ENCODE results near the gene ACR.

Gene ACR

DNA sequence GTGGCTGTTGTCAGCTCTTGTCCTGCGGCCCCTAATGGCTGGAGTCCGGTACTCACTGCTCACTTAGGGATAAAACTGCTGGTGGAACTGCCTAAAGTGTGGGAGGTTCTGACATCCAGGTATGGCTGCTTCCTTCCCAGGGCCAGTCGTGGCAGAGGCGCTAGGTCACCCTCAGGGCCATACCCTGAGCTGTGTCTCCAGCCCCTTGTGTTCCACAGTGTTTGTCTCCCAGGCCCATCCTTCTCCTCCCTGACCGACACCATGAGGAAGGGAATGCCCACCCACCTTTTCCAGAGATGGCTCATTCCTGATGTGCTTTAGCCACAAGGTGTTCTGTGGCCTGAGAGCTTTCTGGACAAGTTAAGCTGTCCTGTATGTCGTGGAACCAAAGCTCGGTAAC is 12.4 kb upstream of the ACR start:
- Histone ChIP-seq H3K9me3 (ENCODE audit: insufficient read depth, low read length) (no peaks in the 10 kb centered on the region), H3F3A (ENCODE audit: insufficient read depth) (no peaks in the 10 kb centered on the region), H3K4me3 (ENCODE audit: insufficient read depth, low read length, poor library complexity, severe bottlenecking) (no peak overlapping the region), H3K4me2 (ENCODE audit: low read depth, low read length, poor library complexity, severe bottlenecking) (no peak overlapping the region), H4K20me1 (ENCODE audit: low read depth, low read length) (no peaks in the 10 kb centered on the region), H2AFZ (ENCODE audit: low read depth, low read length, severe bottlenecking) (no peak overlapping the region), H3K36me3 (ENCODE audit: low read length) (no peaks in the 10 kb centered on the region), H3K9ac (ENCODE audit: low read length) (no peak overlapping the region), H3K9me2 (replicated peaks; ENCODE audit: insufficient read depth, low read length) (no peaks in the 10 kb centered on the region), H3K27me3 (ENCODE audit: low read length) (no peaks in the 10 kb centered on the region), H3K27ac (ENCODE audit: low read depth, low read length) (no peak overlapping the region), H3K79me2 (ENCODE audit: insufficient read depth, low read length) (no peaks in the 10 kb centered on the region)
- TF ChIP-seq, protein P1, sequence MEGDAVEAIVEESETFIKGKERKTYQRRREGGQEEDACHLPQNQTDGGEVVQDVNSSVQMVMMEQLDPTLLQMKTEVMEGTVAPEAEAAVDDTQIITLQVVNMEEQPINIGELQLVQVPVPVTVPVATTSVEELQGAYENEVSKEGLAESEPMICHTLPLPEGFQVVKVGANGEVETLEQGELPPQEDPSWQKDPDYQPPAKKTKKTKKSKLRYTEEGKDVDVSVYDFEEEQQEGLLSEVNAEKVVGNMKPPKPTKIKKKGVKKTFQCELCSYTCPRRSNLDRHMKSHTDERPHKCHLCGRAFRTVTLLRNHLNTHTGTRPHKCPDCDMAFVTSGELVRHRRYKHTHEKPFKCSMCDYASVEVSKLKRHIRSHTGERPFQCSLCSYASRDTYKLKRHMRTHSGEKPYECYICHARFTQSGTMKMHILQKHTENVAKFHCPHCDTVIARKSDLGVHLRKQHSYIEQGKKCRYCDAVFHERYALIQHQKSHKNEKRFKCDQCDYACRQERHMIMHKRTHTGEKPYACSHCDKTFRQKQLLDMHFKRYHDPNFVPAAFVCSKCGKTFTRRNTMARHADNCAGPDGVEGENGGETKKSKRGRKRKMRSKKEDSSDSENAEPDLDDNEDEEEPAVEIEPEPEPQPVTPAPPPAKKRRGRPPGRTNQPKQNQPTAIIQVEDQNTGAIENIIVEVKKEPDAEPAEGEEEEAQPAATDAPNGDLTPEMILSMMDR (IDR thresholded peaks at IDR 0.05; ENCODE audit: insufficient read depth, low read length, poor library complexity, severe bottlenecking): no peak
- no peak for TF ChIP-seq EZH2phosphoT487 (conservative IDR thresholded peaks at IDR 0.05; ENCODE audit: low read length)

- H3K36me3 ChIP-seq (ENCODE audit: low read length): no peaks in the 10 kb centered on the region
- no peaks in the 10 kb centered on the region for H4K20me1 ChIP-seq (ENCODE audit: low read depth, low read length)
- H3K27ac ChIP-seq (ENCODE audit: low read depth, low read length): no peak overlapping the region
- no peak overlapping the region for H3K4me3 ChIP-seq (ENCODE audit: insufficient read depth, low read length, poor library complexity, severe bottlenecking)
- H3K9me3 ChIP-seq (ENCODE audit: insufficient read depth, low read length): no peaks in the 10 kb centered on the region
- no peaks in the 10 kb centered on the region for H3K79me2 ChIP-seq (ENCODE audit: insufficient read depth, low read length)
- H2AFZ ChIP-seq (ENCODE audit: low read depth, low read length, severe bottlenecking): no peak overlapping the region
- H3K27me3 ChIP-seq (ENCODE audit: low read length): no peaks in the 10 kb centered on the region
- H3K9me2 ChIP-seq (replicated peaks; ENCODE audit: insufficient read depth, low read length): no peaks in the 10 kb centered on the region
- TF ChIP-seq, protein P1 (IDR thresholded peaks at IDR 0.05; ENCODE audit: insufficient read depth, low read length, poor library complexity, severe bottlenecking): no peak
- no peak for TF ChIP-seq EZH2phosphoT487 (conservative IDR thresholded peaks at IDR 0.05; ENCODE audit: low read length)
- no peak overlapping the region for H3K9ac ChIP-seq (ENCODE audit: low read length)
- H3F3A ChIP-seq (ENCODE audit: insufficient read depth): no peaks in the 10 kb centered on the region
- no peak overlapping the region for H3K4me2 ChIP-seq (ENCODE audit: low read depth, low read length, poor library complexity, severe bottlenecking)
Measured at GRCh38 chr22:50726643-50727340, 11.2 kb upstream of the ACR start.

DNA sequence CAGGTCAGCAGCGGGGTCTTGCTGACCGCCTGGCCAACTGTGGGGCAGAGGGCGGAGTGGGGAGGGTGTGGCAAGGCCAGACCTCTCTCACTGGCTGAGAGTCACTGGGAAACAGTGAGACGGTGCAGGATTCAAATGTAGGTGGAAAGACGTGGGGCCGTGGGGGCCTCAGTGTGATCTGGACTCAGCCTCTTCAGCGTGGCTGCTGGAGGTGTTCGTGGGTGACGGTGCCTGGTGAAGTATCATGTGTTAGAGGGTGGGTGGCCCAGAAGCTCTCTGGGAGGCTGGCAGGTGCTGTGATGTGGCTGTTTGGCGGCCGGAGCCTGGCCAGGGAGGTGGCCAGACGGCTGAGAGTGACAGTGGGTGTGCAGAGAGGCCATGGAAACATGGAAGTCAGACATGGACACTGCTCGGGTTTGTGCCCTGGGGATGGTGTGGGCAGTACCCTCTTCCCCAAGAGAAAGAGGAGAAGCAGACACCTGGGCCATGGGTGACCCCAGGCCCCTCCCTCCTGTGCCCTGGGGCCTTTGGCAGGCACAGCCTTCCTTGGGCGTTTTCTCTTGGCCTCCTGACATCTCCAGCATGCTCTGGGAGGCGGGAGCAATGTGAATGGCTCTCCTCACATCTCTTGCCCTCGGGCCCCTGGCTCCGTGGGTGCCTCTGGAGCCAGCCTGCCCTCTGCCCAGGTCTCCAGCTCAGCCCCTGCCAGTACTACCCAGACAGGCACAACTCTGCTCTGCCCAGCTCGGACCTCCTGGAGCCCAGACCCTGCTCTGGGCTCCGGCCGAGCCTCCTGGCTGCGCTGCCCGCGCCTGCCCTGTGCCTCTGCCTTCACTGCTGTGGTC is 10.1 kb upstream of the ACR start:
- no peak overlapping the region for H3K9ac ChIP-seq (ENCODE audit: low read length)
- no peak overlapping the region for H3K4me3 ChIP-seq (ENCODE audit: insufficient read depth, low read length, poor library complexity, severe bottlenecking)
- no peaks in the 10 kb centered on the region for H3K36me3 ChIP-seq (ENCODE audit: low read length)
- H3K79me2 ChIP-seq (ENCODE audit: insufficient read depth, low read length): no peaks in the 10 kb centered on the region
- H4K20me1 ChIP-seq (ENCODE audit: low read depth, low read length): no peaks in the 10 kb centered on the region
- no peak overlapping the region for H2AFZ ChIP-seq (ENCODE audit: low read depth, low read length, severe bottlenecking)
- no peaks in the 10 kb centered on the region for H3K27me3 ChIP-seq (ENCODE audit: low read length)
- no peak overlapping the region for H3K27ac ChIP-seq (ENCODE audit: low read depth, low read length)
- H3F3A ChIP-seq (ENCODE audit: insufficient read depth): no peaks in the 10 kb centered on the region
- TF ChIP-seq EZH2phosphoT487 (conservative IDR thresholded peaks at IDR 0.05; ENCODE audit: low read length): no peak
- TF ChIP-seq, protein P1 (IDR thresholded peaks at IDR 0.05; ENCODE audit: insufficient read depth, low read length, poor library complexity, severe bottlenecking): no peak
- no peaks in the 10 kb centered on the region for H3K9me2 ChIP-seq (replicated peaks; ENCODE audit: insufficient read depth, low read length)
- H3K4me2 ChIP-seq (ENCODE audit: low read depth, low read length, poor library complexity, severe bottlenecking): no peak overlapping the region
- H3K9me3 ChIP-seq (ENCODE audit: insufficient read depth, low read length): no peaks in the 10 kb centered on the region
